Suprapubic skin (tissue), 4 donors: ENCODE data around the gene GPAM. TPM values are rescaled to one million over a fixed set of nuclear protein-coding genes. Genes with fewer than 3 reads are reported as not detected.

Source experiments
- DNase-seq, 2 donors: peaks; one replicate each; pipeline ENCODE4 v3.0.0-alpha.2; 2019; ENCODE audit warnings: low spot score in 2 of 2
- H3K27ac ChIP-seq: fragments of 200-600 bp; sonication (generic); one replicate; pipeline ENCODE4 v1.5.1; 2019
- H3K27me3 ChIP-seq: fragments of 200-600 bp; sonication (generic); one replicate; pipeline ENCODE4 v1.5.1; 2019
- H3K36me3 ChIP-seq: fragments of 200-600 bp; sonication (generic); one replicate; pipeline ENCODE4 v1.5.1; 2019
- H3K4me1 ChIP-seq: fragments of 200-600 bp; sonication (generic); one replicate; pipeline ENCODE4 v1.5.1; 2019
- H3K4me3 ChIP-seq: fragments of 200-600 bp; sonication (generic); one replicate; pipeline ENCODE4 v1.5.1; 2019; ENCODE audit warnings: mild to moderate bottlenecking
- H3K9me3 ChIP-seq: fragments of 200-600 bp; sonication (generic); one replicate; pipeline ENCODE4 v1.5.1; 2019
- EP300 ChIP-seq: sonication (generic); formaldehyde crosslinking; IDR thresholded peaks from one replicate; pipeline ENCODE4 v1.6.1; 2017; ENCODE audit warnings: antibody characterized with exemption
- POLR2A ChIP-seq, 2 donors: fragments of 450-650 bp; IDR thresholded peaks; one replicate each; pipeline ENCODE4 v1.6.1; 2017; ENCODE audit warnings: antibody characterized with exemption in 2 of 2, mild to moderate bottlenecking in 2 of 2, moderate library complexity in 2 of 2
- POLR2AphosphoS5 ChIP-seq, 3 donors: sonication (generic); formaldehyde crosslinking; IDR thresholded peaks; one replicate each; pipeline ENCODE4 v1.6.1; 2017; ENCODE audit warnings: antibody characterized with exemption in 3 of 3
- WGBS: methylation state at CpG from one replicate; pipeline ENCODE4 v1.1.5; 2018; 5-methylcytosine and 5-hydroxymethylcytosine counted together
- total RNA-seq, 4 donors: library from RNA; depleted of rRNA; stranded (reverse); fragments of >200 nt; gene quantifications; one replicate each; pipeline ENCODE4 v1.1.0, GENCODE V29; 2016
- TF ChIP-seq, protein P1 (sequence below), 2 donors: fragments of 200-600 bp in 1 of 2; fragments of 450-650 bp in 1 of 2; sonication (generic) in 1 of 2; IDR thresholded peaks; one replicate each; pipeline ENCODE4 v1.5.1; 2016 to 2019; ENCODE audit warnings: antibody characterized with exemption in 2 of 2, mild to moderate bottlenecking in 1 of 2, moderate library complexity in 1 of 2

GPAM gene
- total RNA-seq, 4 donors from 2014 or later, result 5.2 to 16.2 (median 6.8) TPM

DNA sequence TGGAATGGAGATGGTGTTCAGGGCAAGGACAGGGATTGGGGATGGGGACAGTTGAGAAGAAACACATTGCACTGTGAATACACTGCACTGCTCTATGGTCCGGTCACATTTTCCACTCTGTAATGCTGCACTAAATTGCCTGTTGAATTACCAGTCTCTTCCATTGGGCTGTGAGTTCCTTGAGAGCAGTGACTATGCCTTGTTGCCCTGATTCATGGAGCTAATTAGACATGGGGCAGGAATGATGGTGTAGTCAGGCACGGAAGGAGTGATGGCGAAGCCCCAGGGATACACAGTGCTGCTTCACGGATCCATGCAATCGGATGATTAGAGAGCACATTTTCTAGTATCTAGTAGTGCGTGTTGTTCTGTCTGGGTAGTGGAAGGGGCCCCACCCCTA lies 25.4 kb upstream of the GPAM start:
- Histone ChIP-seq H3K4me3 (no peak overlapping the region), H3K4me1 (peaks cover 4% of the 10 kb centered on the region), H3K9me3 (no peaks in the 10 kb centered on the region), H3K36me3 (no peaks in the 10 kb centered on the region), H3K27me3 (no peaks in the 10 kb centered on the region), H3K27ac (no peak overlapping the region)
- no peak for DNase-seq
- TF ChIP-seq EP300 (no peak), POLR2A (IDR thresholded peaks at IDR 0.05) (no peak), POLR2AphosphoS5 (IDR thresholded peaks at IDR 0.05) (no peak)
- TF ChIP-seq, protein P1, sequence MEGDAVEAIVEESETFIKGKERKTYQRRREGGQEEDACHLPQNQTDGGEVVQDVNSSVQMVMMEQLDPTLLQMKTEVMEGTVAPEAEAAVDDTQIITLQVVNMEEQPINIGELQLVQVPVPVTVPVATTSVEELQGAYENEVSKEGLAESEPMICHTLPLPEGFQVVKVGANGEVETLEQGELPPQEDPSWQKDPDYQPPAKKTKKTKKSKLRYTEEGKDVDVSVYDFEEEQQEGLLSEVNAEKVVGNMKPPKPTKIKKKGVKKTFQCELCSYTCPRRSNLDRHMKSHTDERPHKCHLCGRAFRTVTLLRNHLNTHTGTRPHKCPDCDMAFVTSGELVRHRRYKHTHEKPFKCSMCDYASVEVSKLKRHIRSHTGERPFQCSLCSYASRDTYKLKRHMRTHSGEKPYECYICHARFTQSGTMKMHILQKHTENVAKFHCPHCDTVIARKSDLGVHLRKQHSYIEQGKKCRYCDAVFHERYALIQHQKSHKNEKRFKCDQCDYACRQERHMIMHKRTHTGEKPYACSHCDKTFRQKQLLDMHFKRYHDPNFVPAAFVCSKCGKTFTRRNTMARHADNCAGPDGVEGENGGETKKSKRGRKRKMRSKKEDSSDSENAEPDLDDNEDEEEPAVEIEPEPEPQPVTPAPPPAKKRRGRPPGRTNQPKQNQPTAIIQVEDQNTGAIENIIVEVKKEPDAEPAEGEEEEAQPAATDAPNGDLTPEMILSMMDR (IDR thresholded peaks at IDR 0.05), result no peak
- 78% methylated on average over 6 of the region's 6 CpGs for WGBS

- Histone ChIP-seq H3K4me1 (peaks cover 4% of the 10 kb centered on the region), H3K4me3 (no peak overlapping the region), H3K9me3 (no peaks in the 10 kb centered on the region), H3K27ac (no peak overlapping the region), H3K27me3 (no peaks in the 10 kb centered on the region), H3K36me3 (no peaks in the 10 kb centered on the region)
- WGBS, result 47% methylated on average over 4 of the region's 4 CpGs
- TF ChIP-seq, protein P1 (IDR thresholded peaks at IDR 0.05), result no peak
- TF ChIP-seq POLR2A (IDR thresholded peaks at IDR 0.05) (no peak), POLR2AphosphoS5 (IDR thresholded peaks at IDR 0.05) (no peak), EP300 (no peak)
- no peak for DNase-seq
Observed at GRCh38 chr10:112208292-112208691, 24.7 kb upstream of the GPAM start.

GRCh38 chr10:112203328-112204076 lies 19.9 kb upstream of the GPAM start:
- DNase-seq, result no peak
- Histone ChIP-seq H3K27ac (no peak overlapping the region), H3K27me3 (no peaks in the 10 kb centered on the region), H3K4me1 (no peaks in the 10 kb centered on the region), H3K36me3 (no peaks in the 10 kb centered on the region), H3K9me3 (no peaks in the 10 kb centered on the region), H3K4me3 (no peak overlapping the region)
- TF ChIP-seq POLR2A (IDR thresholded peaks at IDR 0.05), result no peak
- no peak for TF ChIP-seq POLR2AphosphoS5 (IDR thresholded peaks at IDR 0.05)
- TF ChIP-seq, protein P1 (IDR thresholded peaks at IDR 0.05), result no peak
- no peak for TF ChIP-seq EP300
- WGBS, result 83% methylated on average over 4 of the region's 4 CpGs

DNA sequence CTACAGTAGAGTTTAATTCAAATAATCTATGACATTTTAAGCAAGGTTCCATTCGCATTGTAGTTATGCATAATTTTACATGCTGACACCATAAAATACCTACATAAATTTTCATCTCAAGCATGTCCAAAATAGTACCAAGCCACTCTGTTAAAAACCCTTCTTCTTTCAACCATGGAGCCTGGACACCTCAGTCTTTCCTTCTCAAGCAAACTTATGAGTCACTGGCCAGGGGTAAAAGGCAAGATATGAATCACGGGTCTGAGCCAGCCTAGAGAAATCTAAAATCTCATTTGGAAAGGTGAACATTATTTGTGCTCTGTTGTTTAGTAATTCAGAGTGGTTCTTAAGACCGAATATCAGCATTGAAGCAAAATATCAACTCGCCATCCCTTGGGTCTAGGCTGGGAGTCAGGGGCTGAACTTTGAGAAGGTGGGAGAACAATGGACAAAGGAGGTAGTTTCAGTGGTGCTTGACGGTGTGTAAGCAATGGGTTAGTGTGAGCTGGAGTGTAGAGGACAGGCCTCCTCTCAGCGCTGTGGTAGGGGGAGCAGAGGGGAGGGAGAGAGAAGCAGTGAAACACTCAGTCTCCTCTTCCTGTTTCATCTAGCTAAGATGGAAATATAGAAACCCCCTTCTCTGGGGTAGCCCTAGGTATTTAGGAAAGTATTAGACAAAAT lies 19.1 kb upstream of the GPAM start:
- TF ChIP-seq, protein P1 (IDR thresholded peaks at IDR 0.05), result no peak
- TF ChIP-seq POLR2AphosphoS5 (IDR thresholded peaks at IDR 0.05) (no peak), POLR2A (IDR thresholded peaks at IDR 0.05) (no peak), EP300 (no peak)
- Histone ChIP-seq H3K4me1 (no peaks in the 10 kb centered on the region), H3K4me3 (no peak overlapping the region), H3K27me3 (no peaks in the 10 kb centered on the region), H3K27ac (no peak overlapping the region), H3K9me3 (no peaks in the 10 kb centered on the region), H3K36me3 (no peaks in the 10 kb centered on the region)
- DNase-seq, result no peak
- WGBS, result 87% methylated on average over 6 of the region's 6 CpGs

DNA sequence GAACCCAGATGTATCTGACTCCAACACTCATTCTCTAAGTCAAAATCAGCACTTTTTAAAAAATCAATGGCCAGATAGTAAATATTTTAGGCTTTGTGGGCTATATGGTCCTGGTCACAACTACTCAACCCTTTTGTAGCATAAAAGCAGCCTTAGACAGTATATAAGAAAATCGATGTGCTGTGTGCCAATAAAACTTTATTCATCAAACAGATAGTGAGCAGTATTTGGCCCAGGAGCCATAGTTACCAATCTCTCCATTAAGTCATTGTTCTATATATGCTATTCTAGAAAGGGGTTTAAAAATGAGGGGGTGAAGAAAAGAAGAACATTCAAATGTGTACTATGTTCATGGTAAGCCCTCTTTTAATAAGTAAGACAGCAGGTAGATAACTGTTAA lies 18.5 kb upstream of the GPAM start:
- Histone ChIP-seq H3K27me3 (no peaks in the 10 kb centered on the region), H3K4me3 (no peak overlapping the region), H3K9me3 (no peaks in the 10 kb centered on the region), H3K27ac (no peak overlapping the region), H3K36me3 (no peaks in the 10 kb centered on the region), H3K4me1 (no peaks in the 10 kb centered on the region)
- no peak for DNase-seq
- no peak for TF ChIP-seq POLR2A (IDR thresholded peaks at IDR 0.05)
- TF ChIP-seq, protein P1 (IDR thresholded peaks at IDR 0.05), result no peak
- no peak for TF ChIP-seq POLR2AphosphoS5 (IDR thresholded peaks at IDR 0.05)
- TF ChIP-seq EP300, result no peak
- 97% methylated on average over 1 of the region's 1 CpG for WGBS
